ENCODE data around the gene CADPS. TPM values are rescaled to one million over a fixed set of nuclear protein-coding genes. Genes with fewer than 3 reads are reported as not detected.

CADPS gene
- polyA plus RNA-seq, 1 of the 3 experiments (the other 2 are of a cell fraction): 5.8 TPM

GRCh38 chr3:62688050-62688449 lies 187.2 kb downstream of the CADPS start:
- Histone ChIP-seq H3K9me2 (no peaks in the 10 kb centered on the region), H3K27me3 (ENCODE audit: insufficient read depth) (no peaks in the 10 kb centered on the region), H3K9me3 (no peaks in the 10 kb centered on the region), H3K4me1 (ENCODE audit: control insufficient read depth in 1 of 2, insufficient read depth in 2 of 2, low read depth in 1 of 2, low read length in 1 of 2) (no peaks in the 10 kb centered on the region), H3K4me3 (ENCODE audit: low read depth in 2 of 2, low read length in 1 of 2) (no peak overlapping the region), H3K4me2 (no peak overlapping the region), H3K79me2 (ENCODE audit: insufficient read depth) (no peaks in the 10 kb centered on the region), H4K20me1 (ENCODE audit: insufficient read depth) (no peaks in the 10 kb centered on the region), H3K27ac (ENCODE audit: low read depth in 2 of 2, low read length in 1 of 2) (no peak overlapping the region), H3F3A (replicated peaks; ENCODE audit: insufficient read depth) (no peaks in the 10 kb centered on the region), H2AFZ (ENCODE audit: low read depth) (no peak overlapping the region), H3K9ac (no peak overlapping the region), H3K36me3 (replicated peaks in 1 of 2; ENCODE audit: control insufficient read depth in 1 of 2, insufficient read depth in 2 of 2, low read length in 1 of 2) (no peaks in the 10 kb centered on the region)
- DNase-seq: no peak
- ChIA-PET CTCF (interaction anchor here (0.7 kb wide), 1 partner anchor 17 kb away, joined by 3 read pairs; no protein-coding TSS in a partner anchor), POLR2A (no interaction called here)
- 50% methylated on average over 2 of the region's 2 CpGs for WGBS (ENCODE audit: low lambda C conversion rate)
- TF ChIP-seq ZBTB33 (IDR thresholded peaks at IDR 0.05; ENCODE audit: borderline replicate concordance, low read depth) (no peak), EZH2phosphoT487 (IDR thresholded peaks at IDR 0.05; ENCODE audit: borderline replicate concordance, low read depth) (no peak), USF1 (IDR thresholded peaks at IDR 0.05; ENCODE audit: borderline replicate concordance, low read depth) (no peak)

GRCh38 chr3:62686503-62687294 lies 188.5 kb downstream of the CADPS start:
- Histone ChIP-seq H3K36me3 (replicated peaks in 1 of 2; ENCODE audit: control insufficient read depth in 1 of 2, insufficient read depth in 2 of 2, low read length in 1 of 2) (no peaks in the 10 kb centered on the region), H3K9ac (no peak overlapping the region), H2AFZ (ENCODE audit: low read depth) (no peak overlapping the region), H3F3A (replicated peaks; ENCODE audit: insufficient read depth) (no peaks in the 10 kb centered on the region), H4K20me1 (ENCODE audit: insufficient read depth) (no peaks in the 10 kb centered on the region), H3K9me2 (no peaks in the 10 kb centered on the region), H3K27me3 (ENCODE audit: insufficient read depth) (no peaks in the 10 kb centered on the region), H3K4me3 (ENCODE audit: low read depth in 2 of 2, low read length in 1 of 2) (no peak overlapping the region), H3K9me3 (no peaks in the 10 kb centered on the region), H3K4me1 (ENCODE audit: control insufficient read depth in 1 of 2, insufficient read depth in 2 of 2, low read depth in 1 of 2, low read length in 1 of 2) (no peaks in the 10 kb centered on the region), H3K79me2 (ENCODE audit: insufficient read depth) (no peaks in the 10 kb centered on the region), H3K4me2 (no peak overlapping the region), H3K27ac (ENCODE audit: low read depth in 2 of 2, low read length in 1 of 2) (no peak overlapping the region)
- TF ChIP-seq TAF1 (IDR thresholded peaks at IDR 0.05; ENCODE audit: borderline replicate concordance, low read depth, low read length) (no peak), ZBTB33 (IDR thresholded peaks at IDR 0.05; ENCODE audit: borderline replicate concordance, low read depth) (no peak), GATA2 (CRISPR knock-in tag; IDR thresholded peaks at IDR 0.05) (no peak)
- CTCF ChIA-PET: interaction anchor here (1.5 to 2.9 kb wide), 2 partner anchors 20 to 29 kb away, joined by 3 to 12 read pairs; no protein-coding TSS in a partner anchor
- 48% methylated on average over 4 of the region's 4 CpGs for WGBS (ENCODE audit: low lambda C conversion rate)
- no peak for DNase-seq
- POLR2A ChIA-PET: interaction anchor here (0.6 kb wide), 1 partner anchor 20 kb away, joined by 3 read pairs; no protein-coding TSS in a partner anchor

All from SK-N-SH (cell line).